ENCODE results near the gene IFNB1. TPM values are rescaled to one million over a fixed set of nuclear protein-coding genes. Genes with fewer than 3 reads are reported as not detected.

IFNB1 gene
- total and polyA plus RNA-seq, 2 of the 4 experiments (the other 2 are of a cell fraction): not detected

DNA sequence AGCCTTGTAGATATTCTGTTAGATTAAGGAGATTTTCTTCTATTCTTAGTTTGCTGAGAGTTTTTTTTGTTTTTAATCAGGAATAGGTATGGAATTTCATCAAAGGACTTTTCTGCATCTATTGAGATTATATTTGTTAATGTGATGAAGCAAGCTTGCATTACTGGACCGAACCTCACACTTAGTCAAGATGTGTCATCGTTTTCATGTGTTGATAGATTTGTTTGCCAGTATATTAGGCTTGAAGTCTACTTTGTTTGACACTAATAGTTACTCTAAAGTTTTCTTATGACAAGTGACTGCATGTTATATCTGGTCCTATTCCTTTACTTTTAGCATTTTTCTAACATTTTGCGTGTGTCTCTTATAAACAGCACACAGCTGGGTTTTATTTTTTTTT is 33.9 kb downstream of the IFNB1 start:
- no peaks in the 10 kb centered on the region for H3K36me3 ChIP-seq (ENCODE audit: control insufficient read depth, insufficient read depth, low read length)
- no peaks in the 10 kb centered on the region for H4K20me1 ChIP-seq (ENCODE audit: insufficient read depth, low read length)
- no peak overlapping the region for H2AK5ac ChIP-seq (ENCODE audit: low read depth, low read length)
- TF ChIP-seq POLR2A (IDR thresholded peaks at IDR 0.05; ENCODE audit: low read depth, low read length) (no peak), BHLHE40 (IDR thresholded peaks at IDR 0.05; ENCODE audit: low read depth, low read length) (no peak), FOS (IDR thresholded peaks at IDR 0.05; ENCODE audit: low read depth, low read length) (no peak), CHD1 (IDR thresholded peaks at IDR 0.05; ENCODE audit: low read depth, low read length) (no peak), RFX5 (IDR thresholded peaks at IDR 0.05; ENCODE audit: low read depth, low read length) (no peak), MAFK (IDR thresholded peaks at IDR 0.05; ENCODE audit: low read depth, low read length) (no peak), RCOR1 (IDR thresholded peaks at IDR 0.05; ENCODE audit: insufficient replicate concordance, low read length) (no peak), CEBPB (IDR thresholded peaks at IDR 0.05; ENCODE audit: low read depth, low read length) (no peak), NFE2L2 (IDR thresholded peaks at IDR 0.05; ENCODE audit: low read depth, low read length) (no peak), SMC3 (IDR thresholded peaks at IDR 0.05; ENCODE audit: low read depth, low read length) (no peak), MAZ (IDR thresholded peaks at IDR 0.05; ENCODE audit: borderline replicate concordance, low read depth, low read length) (no peak), MXI1 (IDR thresholded peaks at IDR 0.05; ENCODE audit: borderline replicate concordance, low read depth, low read length) (no peak)
- TF ChIP-seq, protein P1, sequence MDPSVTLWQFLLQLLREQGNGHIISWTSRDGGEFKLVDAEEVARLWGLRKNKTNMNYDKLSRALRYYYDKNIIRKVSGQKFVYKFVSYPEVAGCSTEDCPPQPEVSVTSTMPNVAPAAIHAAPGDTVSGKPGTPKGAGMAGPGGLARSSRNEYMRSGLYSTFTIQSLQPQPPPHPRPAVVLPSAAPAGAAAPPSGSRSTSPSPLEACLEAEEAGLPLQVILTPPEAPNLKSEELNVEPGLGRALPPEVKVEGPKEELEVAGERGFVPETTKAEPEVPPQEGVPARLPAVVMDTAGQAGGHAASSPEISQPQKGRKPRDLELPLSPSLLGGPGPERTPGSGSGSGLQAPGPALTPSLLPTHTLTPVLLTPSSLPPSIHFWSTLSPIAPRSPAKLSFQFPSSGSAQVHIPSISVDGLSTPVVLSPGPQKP (IDR thresholded peaks at IDR 0.05; ENCODE audit: borderline replicate concordance, low read depth, low read length): no peak
- TF ChIP-seq, protein P2, sequence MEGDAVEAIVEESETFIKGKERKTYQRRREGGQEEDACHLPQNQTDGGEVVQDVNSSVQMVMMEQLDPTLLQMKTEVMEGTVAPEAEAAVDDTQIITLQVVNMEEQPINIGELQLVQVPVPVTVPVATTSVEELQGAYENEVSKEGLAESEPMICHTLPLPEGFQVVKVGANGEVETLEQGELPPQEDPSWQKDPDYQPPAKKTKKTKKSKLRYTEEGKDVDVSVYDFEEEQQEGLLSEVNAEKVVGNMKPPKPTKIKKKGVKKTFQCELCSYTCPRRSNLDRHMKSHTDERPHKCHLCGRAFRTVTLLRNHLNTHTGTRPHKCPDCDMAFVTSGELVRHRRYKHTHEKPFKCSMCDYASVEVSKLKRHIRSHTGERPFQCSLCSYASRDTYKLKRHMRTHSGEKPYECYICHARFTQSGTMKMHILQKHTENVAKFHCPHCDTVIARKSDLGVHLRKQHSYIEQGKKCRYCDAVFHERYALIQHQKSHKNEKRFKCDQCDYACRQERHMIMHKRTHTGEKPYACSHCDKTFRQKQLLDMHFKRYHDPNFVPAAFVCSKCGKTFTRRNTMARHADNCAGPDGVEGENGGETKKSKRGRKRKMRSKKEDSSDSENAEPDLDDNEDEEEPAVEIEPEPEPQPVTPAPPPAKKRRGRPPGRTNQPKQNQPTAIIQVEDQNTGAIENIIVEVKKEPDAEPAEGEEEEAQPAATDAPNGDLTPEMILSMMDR (conservative IDR thresholded peaks at IDR 0.05; ENCODE audit: low read depth, low read length): no peak
- TF ChIP-seq, protein P3, sequence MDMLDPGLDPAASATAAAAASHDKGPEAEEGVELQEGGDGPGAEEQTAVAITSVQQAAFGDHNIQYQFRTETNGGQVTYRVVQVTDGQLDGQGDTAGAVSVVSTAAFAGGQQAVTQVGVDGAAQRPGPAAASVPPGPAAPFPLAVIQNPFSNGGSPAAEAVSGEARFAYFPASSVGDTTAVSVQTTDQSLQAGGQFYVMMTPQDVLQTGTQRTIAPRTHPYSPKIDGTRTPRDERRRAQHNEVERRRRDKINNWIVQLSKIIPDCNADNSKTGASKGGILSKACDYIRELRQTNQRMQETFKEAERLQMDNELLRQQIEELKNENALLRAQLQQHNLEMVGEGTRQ (IDR thresholded peaks at IDR 0.05; ENCODE audit: low read depth, low read length): no peak
- no peaks in the 10 kb centered on the region for H3K79me1 ChIP-seq (ENCODE audit: low read depth in 1 of 2, low read length in 2 of 2)
- no peaks in the 10 kb centered on the region for H3K9me3 ChIP-seq (ENCODE audit: control insufficient read depth, insufficient read depth, low read length)
- H4K5ac ChIP-seq (ENCODE audit: low read depth, low read length): no peak overlapping the region
- no peak for DNase-seq
- H2AK9ac ChIP-seq (replicated peaks; ENCODE audit: low read depth, low read length, poor library complexity): no peak overlapping the region
- H3K4me1 ChIP-seq (ENCODE audit: control insufficient read depth, insufficient read depth, low read length): no peaks in the 10 kb centered on the region
- ChIA-PET POLR2A (ENCODE audit: unreplicated experiment) (no interaction called here), CTCF (no interaction called here)
- no peak overlapping the region for H4K91ac ChIP-seq (ENCODE audit: insufficient read depth, low read depth, low read length)
- no peak overlapping the region for H3K4ac ChIP-seq (ENCODE audit: low read depth, low read length)
- no peak overlapping the region for H3K9ac ChIP-seq (ENCODE audit: low read depth, low read length)
- dilution Hi-C loops (cut with HindIII; ENCODE audit: low sequenced_read_pairs, unreplicated experiment) (no loop called here), intact Hi-C loops (cut with micrococcal nuclease) (no loop called here), in situ Hi-C loops (cut with MboI; ENCODE audit: low sequenced_read_pairs) (no loop called here)
- no peaks in the 10 kb centered on the region for H3K9me1 ChIP-seq (ENCODE audit: insufficient read depth, low read length)
- H2BK5ac ChIP-seq (ENCODE audit: low read depth, low read length, poor library complexity, severe bottlenecking): no peak overlapping the region
- no peak for ATAC-seq (ENCODE audit: low read depth)
- H2AFZ ChIP-seq (replicated peaks; ENCODE audit: low read length, poor library complexity): no peak overlapping the region
- H3K27ac ChIP-seq (ENCODE audit: insufficient read depth, low read length): no peak overlapping the region
- H3K56ac ChIP-seq (ENCODE audit: extremely low read depth, insufficient read depth, low read length): no peak overlapping the region
- H2BK120ac ChIP-seq (ENCODE audit: low read depth, low read length): no peak overlapping the region
- H2BK15ac ChIP-seq (ENCODE audit: low read depth, low read length): no peak overlapping the region
- no peak overlapping the region for H2BK20ac ChIP-seq (ENCODE audit: low read depth, low read length)
- no peak overlapping the region for H3K14ac ChIP-seq (replicated peaks; ENCODE audit: low read depth, low read length)
- WGBS, 2 experiments (ENCODE audit: extremely low coverage in 2 of 2, insufficient read length in 1 of 2): 67% methylated on average over 1 of the region's 3 CpGs; no CpG with 5 or more reads in 1 of the 2 experiments
- H3K18ac ChIP-seq (ENCODE audit: low read depth, low read length): no peak overlapping the region
- H3K23ac ChIP-seq (ENCODE audit: low read depth, low read length): no peak overlapping the region
- no peak overlapping the region for H4K8ac ChIP-seq (ENCODE audit: low read depth in 2 of 2, low read length in 2 of 2)
- no TSS peak for BruUV-seq (replicated peaks)
- H3K4me2 ChIP-seq (ENCODE audit: low read depth, low read length): no peak overlapping the region
- peaks cover under 1% of the 10 kb centered on the region for H3K27me3 ChIP-seq (ENCODE audit: control insufficient read depth, insufficient read depth, low read length)
- no peak overlapping the region for H3K4me3 ChIP-seq (ENCODE audit: insufficient read depth, low read depth, low read length)

Data from IMR-90 (cell line).